HepG2 (cell line): ENCODE measurements around the gene GLIPR1L2. TPM values are rescaled to one million over a fixed set of nuclear protein-coding genes. Genes with fewer than 3 reads are reported as not detected.

Experiments
- ATAC-seq: fragments of 200-7000 bp; cut with Tn5 transposase; 3 replicates; pipeline ENCODE4 v1.9.1; 2020; ENCODE audit warnings: mild to moderate bottlenecking, moderate library complexity
- BruUV-seq: library from RNA; stranded (reverse); fragments of 400-500 nt; replicated peaks from 2 replicates; lab custom pipeline; 2021; lab: Mats Ljungman, UMichigan
- CTCF ChIA-PET: fragments of 300-600 bp; formaldehyde crosslinking; extraction: SDS; loops from one replicate; lab custom pipeline; 2021; ENCODE audit warnings: low total read pairs, inconsistent platforms, low intra/inter-chr PET ratio; lab: Yijun Ruan, JAX
- POLR2A ChIA-PET: fragments of 350-600 bp; sonication (Branson Sonifier 250); formaldehyde crosslinking; loops from one replicate; lab custom pipeline; 2020; ENCODE audit warnings: antibody characterized with exemption, inconsistent platforms; lab: Yijun Ruan, JAX
- DNase-seq: peaks from one replicate; pipeline ENCODE4 v3.0.0-alpha.2; 2015; ENCODE audit warnings: low spot score
- FAIRE-seq: peaks from 3 replicates; lab custom pipeline; 2011; peaks lifted over from hg19 to GRCh38; lab: Jason Lieb, UNC
- H2AFZ ChIP-seq: one replicate; pipeline ENCODE4 v1.6.1; 2011; ENCODE audit warnings: low read length, inconsistent platforms
- H3K27ac ChIP-seq: fragments of 300-600 bp; 3 replicates; pipeline ENCODE4 v1.8.0; 2011; ENCODE audit warnings: mixed run types, mild to moderate bottlenecking, mixed read lengths, low read length, inconsistent platforms; ENCODE audit not compliant: insufficient read depth; ENCODE audit errors: extremely low read length
- H3K27me3 ChIP-seq, 2 experiments: fragments of 200-600 bp in 1 of 2; 2 replicates in 1 of 2; 3 replicates in 1 of 2; pipeline versions ENCODE4 v1.6.0 to v1.8.0; 2011; ENCODE audit warnings: low read length in 2 of 2, mild to moderate bottlenecking in 2 of 2, moderate library complexity in 2 of 2, inconsistent platforms in 1 of 2; ENCODE audit not compliant: insufficient read depth in 2 of 2, control insufficient read depth in 1 of 2
- H3K36me3 ChIP-seq, 2 experiments: fragments of 200-600 bp in 1 of 2; replicated peaks in 1 of 2; 2 replicates in 1 of 2; 3 replicates in 1 of 2; pipeline versions ENCODE4 v1.5.1 to v1.8.0; 2011; ENCODE audit warnings: low read length in 2 of 2, inconsistent platforms in 1 of 2; ENCODE audit not compliant: insufficient read depth in 2 of 2, control insufficient read depth in 1 of 2
- H3K4me1 ChIP-seq: 2 replicates; pipeline ENCODE4 v1.5.1; 2012; ENCODE audit warnings: low read length, inconsistent platforms; ENCODE audit not compliant: insufficient read depth
- H3K4me2 ChIP-seq: 2 replicates; pipeline ENCODE4 v1.6.0; 2011; ENCODE audit warnings: low read depth, low read length, inconsistent platforms
- H3K4me3 ChIP-seq, 3 experiments: fragments of 200-600 bp in 1 of 3; sonication (generic), shearing (Covaris generic) in 1 of 3; replicated peaks in 1 of 3; 2 replicates each; pipeline ENCODE4 v1.5.1; 2011 to 2016; ENCODE audit warnings: low read length in 3 of 3, inconsistent platforms in 2 of 3, low read depth in 2 of 3, mild to moderate bottlenecking in 2 of 3, control low read depth in 1 of 3, mixed read lengths in 1 of 3; ENCODE audit not compliant: insufficient read depth in 1 of 3
- H3K79me2 ChIP-seq: one replicate; pipeline ENCODE4 v1.6.1; 2011; ENCODE audit warnings: low read length, inconsistent platforms; ENCODE audit not compliant: insufficient read depth
- H3K9ac ChIP-seq: 2 replicates; pipeline ENCODE4 v1.6.0; 2011; ENCODE audit warnings: mild to moderate bottlenecking, low read depth, low read length, inconsistent platforms; ENCODE audit not compliant: insufficient read depth
- H3K9me3 ChIP-seq: 2 replicates; pipeline ENCODE4 v1.5.1; 2012; ENCODE audit warnings: mild to moderate bottlenecking, low read length
- H4K20me1 ChIP-seq: 2 replicates; pipeline ENCODE4 v1.6.0; 2011; ENCODE audit warnings: inconsistent platforms, mild to moderate bottlenecking, low read length, moderate library complexity; ENCODE audit not compliant: insufficient read depth
- CEBPB ChIP-seq: IDR thresholded peaks from 2 replicates; pipeline ENCODE4 v1.6.1; 2011; ENCODE audit warnings: low read depth, low read length, improper control_type of control experiment, borderline replicate concordance
- ZKSCAN1 ChIP-seq: fragments of 150-350 bp; IDR thresholded peaks from 2 replicates; pipeline ENCODE4 v1.6.1; 2014; ENCODE audit warnings: low read length
- ZNF674 ChIP-seq: sonication (generic); formaldehyde crosslinking; IDR thresholded peaks from 2 replicates; pipeline ENCODE4 v1.5.0; 2020; ENCODE audit warnings: low read depth, mild to moderate bottlenecking, missing genetic modification reagents
- WGBS: methylation state at CpG from one replicate; pipeline ENCODE4 v1.1.6; 2017; ENCODE audit warnings: low lambda C conversion rate; 5-methylcytosine and 5-hydroxymethylcytosine counted together
- in situ Hi-C: cut with HindIII; loops from 2 replicates; pipeline ENCODE4 v1.10.0; 2017; ENCODE audit warnings: low pct_unique_long_range_greater_than_20kb; ENCODE audit not compliant: extremely low pct_ligation_motif_present
- intact Hi-C: fragments of 100-400 bp; cut with micrococcal nuclease; formaldehyde crosslinking; loops from one replicate; pipeline ENCODE4 v1.10.0; 2022; ENCODE audit not compliant: unreplicated experiment
- polyA plus RNA-seq, 8 experiments: library from polyadenylated mRNA; depleted of rRNA in 3 of 8; stranded (reverse) in 7 of 8; unstranded in 1 of 8; fragments of >200 nt; fragmentation: Illumina TruSeq in 4 of 8; extraction: Trizol in 4 of 8; gene quantifications; 2 replicates each; pipeline versions ENCODE4 v1.2.1 to v1.2.3, GENCODE V29; 2011 to 2016; ENCODE audit warnings: low read depth in 4 of 8, missing spikeins in 1 of 8, mixed read lengths in 1 of 8; ENCODE audit not compliant: insufficient read depth in 1 of 8
- total RNA-seq, 5 experiments: library from RNA; depleted of rRNA; stranded (reverse); fragments of >200 nt; fragmentation: Illumina TruSeq; extraction: Trizol; gene quantifications; 2 replicates each; pipeline ENCODE4 v1.2.3, GENCODE V29; 2016; ENCODE audit warnings: low read depth in 1 of 5
- TF ChIP-seq, protein P1 (sequence below): sonication (generic); formaldehyde crosslinking; IDR thresholded peaks from 2 replicates; pipeline ENCODE4 v1.8.0; 2022; ENCODE audit warnings: mild to moderate bottlenecking, missing genetic modification reagents, borderline replicate concordance

The GLIPR1L2 gene
- total and polyA plus RNA-seq, 2 of the 13 experiments (the other 11 are each of a cell fraction or from before 2014, with no cell fraction given), result not detected

- TF ChIP-seq, protein P1, sequence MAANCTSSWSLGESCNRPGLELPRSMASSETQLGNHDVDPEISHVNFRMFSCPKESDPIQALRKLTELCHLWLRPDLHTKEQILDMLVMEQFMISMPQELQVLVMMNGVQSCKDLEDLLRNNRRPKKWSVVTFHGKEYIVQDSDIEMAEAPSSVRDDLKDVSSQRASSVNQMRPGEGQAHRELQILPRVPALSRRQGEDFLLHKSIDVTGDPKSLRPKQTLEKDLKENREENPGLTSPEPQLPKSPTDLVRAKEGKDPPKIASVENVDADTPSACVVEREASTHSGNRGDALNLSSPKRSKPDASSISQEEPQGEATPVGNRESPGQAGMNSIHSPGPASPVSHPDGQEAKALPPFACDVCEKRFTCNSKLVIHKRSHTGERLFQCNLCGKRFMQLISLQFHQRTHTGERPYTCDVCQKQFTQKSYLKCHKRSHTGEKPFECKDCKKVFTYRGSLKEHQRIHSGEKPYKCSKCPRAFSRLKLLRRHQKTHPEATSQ, result no peak
- TF ChIP-seq, all 625 proteins: peak for 0
Observed at GRCh38 chr12:75477137-75477536, 86.2 kb downstream of the GLIPR1L2 start (continued).

GRCh38 chr12:75478116-75478794 lies 87.4 kb downstream of the GLIPR1L2 start:
- no peak for FAIRE-seq
- Histone ChIP-seq H3K4me2 (no peak overlapping the region), H3K79me2 (no peaks in the 10 kb centered on the region), H3K4me3 (no peak overlapping the region), H2AFZ (no peak overlapping the region)
- 28% methylated on average over 5 of the region's 5 CpGs for WGBS
- no peak for DNase-seq
- POLR2A ChIA-PET, result no interaction called here
- in situ Hi-C loops, result no loop called here
- TF ChIP-seq CEBPB (peak; percentile 43), ZNF674 (CRISPR knock-in tag) (no peak), ZKSCAN1 (no peak)
- TF ChIP-seq, all 625 proteins: peak for 1
- no peaks in the 10 kb centered on the region for H3K9me3 ChIP-seq
- no peak for ATAC-seq
- peaks cover 26% of the 10 kb centered on the region for H3K4me1 ChIP-seq
- H4K20me1 ChIP-seq, result no peaks in the 10 kb centered on the region
- no peaks in the 10 kb centered on the region for H3K36me3 ChIP-seq
- CTCF ChIA-PET, result no interaction called here
- intact Hi-C loops, result no loop called here
- no peak overlapping the region for H3K9ac ChIP-seq
- BruUV-seq, result no TSS peak
- no peak overlapping the region for H3K27ac ChIP-seq
- no peaks in the 10 kb centered on the region; a peak in 1 of 5 replicates for H3K27me3 ChIP-seq
